Esophagus muscularis mucosa (tissue), 4 donors: Measurements from ENCODE around the gene MORC2.

Experiments used
- CTCF ChIP-seq, 3 experiments: fragments of 200-600 bp in 2 of 3; fragments of 450-650 bp in 1 of 3; sonication (generic) in 2 of 3; IDR thresholded peaks; one replicate each; pipeline ENCODE4 v1.5.1; 2017 to 2019; ENCODE audit warnings: antibody characterized with exemption in 3 of 3, mild to moderate bottlenecking in 2 of 3, moderate library complexity in 1 of 3
- EP300 ChIP-seq: sonication (generic); formaldehyde crosslinking; IDR thresholded peaks from one replicate; pipeline ENCODE4 v1.6.1; 2017; ENCODE audit warnings: antibody characterized with exemption
- POLR2A ChIP-seq: fragments of 450-650 bp; IDR thresholded peaks from one replicate; pipeline ENCODE4 v1.6.1; 2017; ENCODE audit warnings: antibody characterized with exemption, moderate library complexity, mild to moderate bottlenecking, low read depth
- POLR2AphosphoS5 ChIP-seq, 2 donors: sonication (generic); formaldehyde crosslinking; IDR thresholded peaks; one replicate each; pipeline ENCODE4 v1.6.1; 2017; ENCODE audit warnings: antibody characterized with exemption in 2 of 2

DNA sequence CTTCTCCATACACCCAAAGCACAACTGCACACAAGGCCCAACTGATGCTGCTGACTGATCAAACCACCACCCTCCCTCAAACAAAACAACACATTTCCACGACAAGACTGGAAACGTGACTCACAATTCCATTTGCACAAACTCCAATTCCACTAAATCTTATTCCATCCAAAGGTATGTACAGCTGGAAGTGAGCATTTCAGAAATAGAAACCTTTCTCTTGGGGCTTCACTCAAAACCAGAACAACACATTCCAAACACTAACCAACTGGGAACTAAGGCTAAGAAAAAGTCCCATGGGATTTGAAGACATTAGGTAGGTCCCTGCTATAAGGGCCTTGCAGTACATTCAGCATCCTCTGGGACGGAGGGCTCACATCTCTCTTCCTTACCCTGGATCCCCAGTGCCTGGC, 19.6 kb downstream of the MORC2 start:
- TF ChIP-seq CTCF (IDR thresholded peaks at IDR 0.05) (peak in 1 of 3 experiments; percentile 2), POLR2AphosphoS5 (IDR thresholded peaks at IDR 0.05) (peak in 1 of 2 donors; percentile 7), POLR2A (no peak), EP300 (no peak)
